C4-2B (cell line): ENCODE results near the gene CHRNE.

Experiments
- CTCF ChIP-seq: fragments of 450-650 bp; conservative IDR thresholded peaks from 2 replicates; pipeline ENCODE4 v1.5.1; 2017; ENCODE audit warnings: mild to moderate bottlenecking
- ZFX ChIP-seq: fragments of 450-650 bp; IDR thresholded peaks from 2 replicates; pipeline ENCODE4 v1.6.1; 2017

- no peak for TF ChIP-seq CTCF
- TF ChIP-seq ZFX = no peak
Observed at GRCh38 chr17:4919511-4920047, 16.7 kb upstream of the CHRNE start.
